Nephron (organoid): ENCODE measurements around the gene SIVA1.
A peak's percentile ranks its signal among the peaks of the same experiment; 100 is the strongest.

ENCODE experiments used
- H3K27ac Mint-ChIP-seq, 3 experiments: 2 replicates each; pipeline ENCODE4 v1.8.0; 2020; ENCODE audit warnings: mixed read lengths in 3 of 3, mild to moderate bottlenecking in 2 of 3, moderate library complexity in 1 of 3
- H3K27me3 Mint-ChIP-seq: 2 replicates; pipeline ENCODE4 v1.8.0; 2021; ENCODE audit warnings: low read depth, mild to moderate bottlenecking, moderate library complexity, mixed read lengths
- H3K36me3 Mint-ChIP-seq: 2 replicates; pipeline ENCODE4 v1.8.0; 2020; ENCODE audit warnings: low read depth, mixed read lengths
- H3K4me1 Mint-ChIP-seq: 2 replicates; pipeline ENCODE4 v1.8.0; 2020; ENCODE audit warnings: mixed read lengths
- H3K4me3 Mint-ChIP-seq, 3 experiments: 2 replicates each; pipeline ENCODE4 v1.8.0; 2020; ENCODE audit warnings: mild to moderate bottlenecking in 3 of 3, mixed read lengths in 3 of 3, moderate library complexity in 2 of 3
- H3K9me3 Mint-ChIP-seq: 2 replicates; pipeline ENCODE4 v1.8.0; 2020; ENCODE audit warnings: mixed read lengths
- CTCF ChIP-seq, 3 experiments: fragments of 200-600 bp; sonication (generic); IDR thresholded peaks; one replicate each; pipeline ENCODE4 v1.5.0; 2021; ENCODE audit warnings: antibody characterized with exemption in 3 of 3; ENCODE audit not compliant: unreplicated experiment in 3 of 3

Gene SIVA1

GRCh38 chr14:104766863-104767633 is 14.1 kb downstream of the SIVA1 start:
- H3K4me1 Mint-ChIP-seq = peaks cover 8% of the 10 kb centered on the region
- H3K27ac Mint-ChIP-seq = no peak overlapping the region
- peaks cover 10% of the 10 kb centered on the region for H3K9me3 Mint-ChIP-seq
- no peaks in the 10 kb centered on the region for H3K27me3 Mint-ChIP-seq
- no peak overlapping the region for H3K4me3 Mint-ChIP-seq
- no peak for TF ChIP-seq CTCF (IDR thresholded peaks at IDR 0.05; ENCODE audit: unreplicated experiment in 3 of 3)
- peaks cover 57% of the 10 kb centered on the region for H3K36me3 Mint-ChIP-seq

GRCh38 chr14:104767634-104767918 is 14.6 kb downstream of the SIVA1 start:
- H3K4me1 Mint-ChIP-seq = peaks cover 8% of the 10 kb centered on the region
- H3K27ac Mint-ChIP-seq = peak overlapping the region in 1 of 3 experiments; percentile 25
- peaks cover 57% of the 10 kb centered on the region for H3K36me3 Mint-ChIP-seq
- no peak for TF ChIP-seq CTCF (IDR thresholded peaks at IDR 0.05; ENCODE audit: unreplicated experiment in 3 of 3)
- H3K4me3 Mint-ChIP-seq = no peak overlapping the region
- no peaks in the 10 kb centered on the region for H3K27me3 Mint-ChIP-seq
- peaks cover 6% of the 10 kb centered on the region for H3K9me3 Mint-ChIP-seq

GRCh38 chr14:104768437-104769323 is 15.7 kb downstream of the SIVA1 start:
- Mint-ChIP-seq H3K36me3 (peaks cover 56% of the 10 kb centered on the region), H3K9me3 (peaks cover 6% of the 10 kb centered on the region), H3K4me3 (no peak overlapping the region), H3K4me1 (peaks cover 8% of the 10 kb centered on the region), H3K27me3 (no peaks in the 10 kb centered on the region), H3K27ac (peak overlapping the region in 1 of 3 experiments; percentile 60)
- peak; percentile 87 to 94 (median 90) for TF ChIP-seq CTCF (IDR thresholded peaks at IDR 0.05; ENCODE audit: unreplicated experiment in 3 of 3)

- H3K36me3 Mint-ChIP-seq = peaks cover 56% of the 10 kb centered on the region
- no peaks in the 10 kb centered on the region for H3K27me3 Mint-ChIP-seq
- H3K4me3 Mint-ChIP-seq = no peak overlapping the region
- peaks cover 8% of the 10 kb centered on the region for H3K4me1 Mint-ChIP-seq
- peak overlapping the region in 2 of 3 experiments; percentile 39 to 60 for H3K27ac Mint-ChIP-seq
- TF ChIP-seq CTCF (IDR thresholded peaks at IDR 0.05; ENCODE audit: unreplicated experiment in 3 of 3) = no peak
- H3K9me3 Mint-ChIP-seq = peaks cover 6% of the 10 kb centered on the region
Measured at GRCh38 chr14:104769324-104770071, 16.6 kb downstream of the SIVA1 start.

- no peak for TF ChIP-seq CTCF (IDR thresholded peaks at IDR 0.05; ENCODE audit: unreplicated experiment in 3 of 3)
- Mint-ChIP-seq H3K4me1 (peaks cover 8% of the 10 kb centered on the region), H3K27me3 (no peaks in the 10 kb centered on the region), H3K27ac (peak overlapping the region in 2 of 3 experiments; percentile 39 to 53), H3K36me3 (peaks cover 55% of the 10 kb centered on the region), H3K4me3 (no peak overlapping the region), H3K9me3 (peaks cover 6% of the 10 kb centered on the region)
Measured at GRCh38 chr14:104770072-104770579, 17.2 kb downstream of the SIVA1 start.
